ENCODE results near the gene CA5B.

The CA5B gene

DNA sequence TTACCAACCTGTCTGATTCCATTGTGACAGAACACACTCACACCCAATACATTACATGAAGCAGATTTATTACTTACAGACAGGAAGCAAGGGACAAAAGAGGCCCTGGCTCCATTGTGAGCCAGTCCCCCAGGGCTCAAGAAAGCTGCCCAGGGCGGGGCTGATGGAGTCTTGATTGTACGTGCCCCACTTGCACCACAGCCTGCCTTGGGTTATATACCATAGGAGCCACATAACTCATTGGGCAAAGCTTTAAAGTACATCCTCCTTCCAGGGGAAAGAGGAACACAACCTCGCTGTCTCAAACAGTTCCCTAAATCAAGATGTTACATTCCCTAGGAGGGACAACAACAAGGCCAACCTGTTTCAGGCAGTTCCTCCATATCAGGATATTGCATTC is 48.8 kb downstream of the CA5B start:
- Histone ChIP-seq H3K9me3 (ENCODE audit: control insufficient read depth in 1 of 2, low read length in 2 of 2) (no peaks in the 10 kb centered on the region), H3K27ac (ENCODE audit: low read length) (no peak overlapping the region), H3K4me3 (ENCODE audit: low read depth in 1 of 2, low read length in 2 of 2) (no peak overlapping the region), H3K4me1 (ENCODE audit: control insufficient read depth in 1 of 2, insufficient read depth in 2 of 2, low read length in 2 of 2) (no peaks in the 10 kb centered on the region), H3K27me3 (ENCODE audit: low read depth, low read length) (no peaks in the 10 kb centered on the region), H3K36me3 (ENCODE audit: control insufficient read depth in 1 of 2, insufficient read depth in 2 of 2, low read length in 2 of 2) (peaks cover 0 to 3% of the 10 kb centered on the region in 2 donors)

- no peaks in the 10 kb centered on the region for H3K9me3 ChIP-seq (ENCODE audit: control insufficient read depth in 1 of 2, low read length in 2 of 2)
- H3K27me3 ChIP-seq (ENCODE audit: low read depth, low read length): no peaks in the 10 kb centered on the region
- H3K4me3 ChIP-seq (ENCODE audit: low read depth in 1 of 2, low read length in 2 of 2): peak within 1 kb of the TSS; percentile 74 to 75
- H3K4me1 ChIP-seq (ENCODE audit: control insufficient read depth in 1 of 2, insufficient read depth in 2 of 2, low read length in 2 of 2): no peaks in the 10 kb centered on the region
- peaks cover 0 to 3% of the 10 kb centered on the region in 2 donors for H3K36me3 ChIP-seq (ENCODE audit: control insufficient read depth in 1 of 2, insufficient read depth in 2 of 2, low read length in 2 of 2)
- H3K27ac ChIP-seq (ENCODE audit: low read length): peak within 1 kb of the TSS; percentile 73
Measured at GRCh38 chrX:15789979-15790768, 52.1 kb downstream of the CA5B start, which contains the start of gene ZRSR2. ZRSR2 (plus strand) TSS chrX:15790484; CDS start chrX:15790496, 12 bp downstream.

GRCh38 chrX:15790769-15791290 is 52.8 kb downstream of the CA5B start:
- peaks cover 0 to 3% of the 10 kb centered on the region in 2 donors for H3K36me3 ChIP-seq (ENCODE audit: control insufficient read depth in 1 of 2, insufficient read depth in 2 of 2, low read length in 2 of 2)
- no peaks in the 10 kb centered on the region for H3K9me3 ChIP-seq (ENCODE audit: control insufficient read depth in 1 of 2, low read length in 2 of 2)
- H3K27ac ChIP-seq (ENCODE audit: low read length): peak overlapping the region; percentile 73

GRCh38 chrX:15797707-15798106 is 59.6 kb downstream of the CA5B start:
- Histone ChIP-seq H3K27ac (ENCODE audit: low read length) (no peak overlapping the region), H3K4me3 (ENCODE audit: low read depth in 1 of 2, low read length in 2 of 2) (no peak overlapping the region), H3K9me3 (ENCODE audit: control insufficient read depth in 1 of 2, low read length in 2 of 2) (no peaks in the 10 kb centered on the region), H3K36me3 (ENCODE audit: control insufficient read depth in 1 of 2, insufficient read depth in 2 of 2, low read length in 2 of 2) (peaks cover 0 to 3% of the 10 kb centered on the region in 2 donors), H3K27me3 (ENCODE audit: low read depth, low read length) (no peaks in the 10 kb centered on the region), H3K4me1 (ENCODE audit: control insufficient read depth in 1 of 2, insufficient read depth in 2 of 2, low read length in 2 of 2) (no peaks in the 10 kb centered on the region)

More at GRCh38 chrX:15790769-15791290, 52.8 kb downstream of the CA5B start:
- Histone ChIP-seq H3K27me3 (ENCODE audit: low read depth, low read length) (no peaks in the 10 kb centered on the region), H3K4me1 (ENCODE audit: control insufficient read depth in 1 of 2, insufficient read depth in 2 of 2, low read length in 2 of 2) (no peaks in the 10 kb centered on the region), H3K4me3 (ENCODE audit: low read depth in 1 of 2, low read length in 2 of 2) (peak overlapping the region; percentile 74 to 75)

GRCh38 chrX:15804563-15804962 is 66.5 kb downstream of the CA5B start:
- Histone ChIP-seq H3K4me1 (ENCODE audit: control insufficient read depth in 1 of 2, insufficient read depth in 2 of 2, low read length in 2 of 2) (no peaks in the 10 kb centered on the region), H3K4me3 (ENCODE audit: low read depth in 1 of 2, low read length in 2 of 2) (no peak overlapping the region), H3K27ac (ENCODE audit: low read length) (no peak overlapping the region), H3K9me3 (ENCODE audit: control insufficient read depth in 1 of 2, low read length in 2 of 2) (no peaks in the 10 kb centered on the region), H3K36me3 (ENCODE audit: control insufficient read depth in 1 of 2, insufficient read depth in 2 of 2, low read length in 2 of 2) (peaks cover 6 to 13% of the 10 kb centered on the region in 2 donors), H3K27me3 (ENCODE audit: low read depth, low read length) (no peaks in the 10 kb centered on the region)

DNA sequence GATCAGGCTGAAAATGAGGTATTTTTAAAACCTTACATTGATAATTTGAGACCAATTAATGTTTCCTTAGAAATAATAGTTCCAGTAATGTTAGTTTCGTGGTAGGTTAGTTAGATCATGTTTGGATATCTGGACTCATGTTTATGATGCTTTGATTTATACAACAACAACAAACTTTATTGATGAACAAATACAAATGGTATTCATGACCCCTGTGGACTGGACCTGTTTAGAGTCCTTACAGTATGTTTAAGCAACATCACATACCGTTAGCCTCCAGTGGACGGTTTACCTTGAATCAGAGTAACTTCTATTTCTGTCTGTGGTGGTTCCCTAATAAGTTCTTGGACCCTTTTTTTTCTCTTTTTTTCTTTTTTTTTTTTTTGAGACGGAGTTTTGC is 70.2 kb downstream of the CA5B start:
- H3K36me3 ChIP-seq (ENCODE audit: control insufficient read depth in 1 of 2, insufficient read depth in 2 of 2, low read length in 2 of 2): peaks cover 17 to 32% of the 10 kb centered on the region in 2 donors

GRCh38 chrX:15812192-15812938 is 74.3 kb downstream of the CA5B start:
- Histone ChIP-seq H3K27ac (ENCODE audit: low read length) (no peak overlapping the region), H3K9me3 (ENCODE audit: control insufficient read depth in 1 of 2, low read length in 2 of 2) (no peaks in the 10 kb centered on the region), H3K4me1 (ENCODE audit: control insufficient read depth in 1 of 2, insufficient read depth in 2 of 2, low read length in 2 of 2) (no peaks in the 10 kb centered on the region), H3K27me3 (ENCODE audit: low read depth, low read length) (no peaks in the 10 kb centered on the region), H3K4me3 (ENCODE audit: low read depth in 1 of 2, low read length in 2 of 2) (no peak overlapping the region), H3K36me3 (ENCODE audit: control insufficient read depth in 1 of 2, insufficient read depth in 2 of 2, low read length in 2 of 2) (peaks cover 18 to 37% of the 10 kb centered on the region in 2 donors)

More for the DNA sequence above, 70.2 kb downstream of the CA5B start:
- Histone ChIP-seq H3K27ac (ENCODE audit: low read length) (no peak overlapping the region), H3K4me3 (ENCODE audit: low read depth in 1 of 2, low read length in 2 of 2) (no peak overlapping the region), H3K4me1 (ENCODE audit: control insufficient read depth in 1 of 2, insufficient read depth in 2 of 2, low read length in 2 of 2) (no peaks in the 10 kb centered on the region), H3K27me3 (ENCODE audit: low read depth, low read length) (no peaks in the 10 kb centered on the region), H3K9me3 (ENCODE audit: control insufficient read depth in 1 of 2, low read length in 2 of 2) (no peaks in the 10 kb centered on the region)

- H3K4me1 ChIP-seq (ENCODE audit: control insufficient read depth in 1 of 2, insufficient read depth in 2 of 2, low read length in 2 of 2): no peaks in the 10 kb centered on the region
- H3K27ac ChIP-seq (ENCODE audit: low read length): no peak overlapping the region
- H3K36me3 ChIP-seq (ENCODE audit: control insufficient read depth in 1 of 2, insufficient read depth in 2 of 2, low read length in 2 of 2): peaks cover 18 to 32% of the 10 kb centered on the region in 2 donors
- H3K27me3 ChIP-seq (ENCODE audit: low read depth, low read length): no peaks in the 10 kb centered on the region
- H3K9me3 ChIP-seq (ENCODE audit: control insufficient read depth in 1 of 2, low read length in 2 of 2): no peaks in the 10 kb centered on the region
- no peak overlapping the region for H3K4me3 ChIP-seq (ENCODE audit: low read depth in 1 of 2, low read length in 2 of 2)
Measured at GRCh38 chrX:15813416-15813815, 75.3 kb downstream of the CA5B start.

GRCh38 chrX:15814771-15815365 is 76.8 kb downstream of the CA5B start:
- Histone ChIP-seq H3K27me3 (ENCODE audit: low read depth, low read length) (no peaks in the 10 kb centered on the region), H3K9me3 (ENCODE audit: control insufficient read depth in 1 of 2, low read length in 2 of 2) (no peaks in the 10 kb centered on the region), H3K4me3 (ENCODE audit: low read depth in 1 of 2, low read length in 2 of 2) (no peak overlapping the region), H3K36me3 (ENCODE audit: control insufficient read depth in 1 of 2, insufficient read depth in 2 of 2, low read length in 2 of 2) (peaks cover 16 to 25% of the 10 kb centered on the region in 2 donors), H3K4me1 (ENCODE audit: control insufficient read depth in 1 of 2, insufficient read depth in 2 of 2, low read length in 2 of 2) (no peaks in the 10 kb centered on the region), H3K27ac (ENCODE audit: low read length) (no peak overlapping the region)

GRCh38 chrX:15815779-15816437 is 77.8 kb downstream of the CA5B start:
- H3K36me3 ChIP-seq (ENCODE audit: control insufficient read depth in 1 of 2, insufficient read depth in 2 of 2, low read length in 2 of 2): peaks cover 21 to 32% of the 10 kb centered on the region in 2 donors
- H3K27ac ChIP-seq (ENCODE audit: low read length): no peak overlapping the region
- H3K4me1 ChIP-seq (ENCODE audit: control insufficient read depth in 1 of 2, insufficient read depth in 2 of 2, low read length in 2 of 2): no peaks in the 10 kb centered on the region
- no peak overlapping the region for H3K4me3 ChIP-seq (ENCODE audit: low read depth in 1 of 2, low read length in 2 of 2)
- no peaks in the 10 kb centered on the region for H3K27me3 ChIP-seq (ENCODE audit: low read depth, low read length)
- H3K9me3 ChIP-seq (ENCODE audit: control insufficient read depth in 1 of 2, low read length in 2 of 2): no peaks in the 10 kb centered on the region

All from muscle layer of duodenum (tissue), 2 donors.